ENCODE measurements around the gene OSBPL9.

Gene OSBPL9

DNA sequence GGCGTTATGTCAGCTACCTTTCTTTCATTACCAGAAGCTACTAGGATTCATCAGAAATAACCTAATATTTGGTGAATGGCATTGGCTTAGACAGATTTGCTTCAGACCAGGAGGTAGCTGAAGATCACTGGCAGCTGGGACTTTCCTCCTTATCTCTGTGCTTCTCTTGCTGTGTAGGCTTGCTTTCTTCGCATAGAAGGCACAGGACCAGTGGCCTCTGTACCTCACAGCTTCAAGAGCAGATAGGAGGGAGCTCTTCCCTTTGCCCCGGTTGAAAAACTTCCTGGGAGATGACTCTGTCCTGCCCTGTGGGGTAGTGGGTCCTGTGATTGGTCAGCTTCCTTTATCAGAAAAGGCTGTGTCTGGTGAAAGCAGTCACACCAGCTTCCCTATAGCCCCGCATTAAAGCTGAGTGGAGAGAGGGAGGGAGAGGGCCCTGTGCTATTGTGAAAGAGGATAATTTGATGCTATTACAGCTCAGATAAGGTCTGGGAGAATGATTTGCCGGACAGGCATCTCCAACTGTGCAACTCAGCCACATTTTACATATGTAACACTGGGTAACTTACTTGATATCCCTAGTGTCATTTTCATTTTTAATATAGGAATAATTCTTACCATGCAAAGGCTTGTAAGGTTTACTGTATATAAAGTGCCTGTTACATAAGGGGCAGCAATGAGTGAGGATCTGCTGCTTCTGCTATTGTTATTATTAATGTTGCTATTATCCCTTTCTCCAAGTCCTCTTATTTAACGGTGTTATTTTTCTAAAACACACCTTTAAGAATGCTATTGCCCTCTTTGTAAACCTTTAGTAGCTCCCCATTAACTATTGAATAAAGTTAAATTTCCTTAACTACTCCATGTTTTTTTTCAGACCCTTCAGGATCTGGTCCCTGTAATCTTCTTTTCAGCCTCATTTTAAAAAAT, 31.6 kb downstream of the OSBPL9 start:
- Histone ChIP-seq H3K9me3 (ENCODE audit: low read length) (no peaks in the 10 kb centered on the region), H3K4me1 (ENCODE audit: insufficient read depth, low read length) (peaks cover 15% of the 10 kb centered on the region), H3K27me3 (ENCODE audit: insufficient read depth, low read length) (no peaks in the 10 kb centered on the region), H3K36me3 (ENCODE audit: insufficient read depth, low read length) (no peaks in the 10 kb centered on the region), H3K4me3 (ENCODE audit: low read length) (no peak overlapping the region), H2AFZ (ENCODE audit: low read depth, low read length) (no peak overlapping the region)

DNA sequence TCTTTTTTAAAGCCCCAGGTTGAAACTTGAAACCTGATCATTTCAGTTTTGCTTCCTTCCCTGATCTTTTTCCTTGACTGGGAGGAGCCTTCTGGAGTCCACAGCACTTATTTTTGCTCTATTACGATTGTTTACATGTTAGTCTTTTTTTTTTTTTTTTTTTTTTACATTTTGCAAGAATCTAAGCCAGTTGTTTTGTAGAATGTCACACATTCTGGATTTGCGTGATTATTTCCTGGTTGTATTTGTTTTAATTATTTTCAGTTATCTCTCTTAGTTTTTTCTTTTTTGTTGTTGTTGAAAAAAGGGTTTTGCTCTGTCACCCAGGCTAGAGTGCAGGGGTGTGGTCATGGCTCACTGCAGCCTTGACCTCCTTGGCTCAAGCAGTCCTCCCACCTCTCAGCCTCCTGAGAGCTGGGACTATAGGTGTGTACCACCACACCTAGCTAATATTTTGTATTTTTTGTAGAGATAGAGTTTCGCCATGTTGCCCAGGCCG, 32.8 kb downstream of the OSBPL9 start:
- Histone ChIP-seq H2AFZ (ENCODE audit: low read depth, low read length) (no peak overlapping the region), H3K4me1 (ENCODE audit: insufficient read depth, low read length) (peaks cover 15% of the 10 kb centered on the region), H3K27me3 (ENCODE audit: insufficient read depth, low read length) (no peaks in the 10 kb centered on the region), H3K4me3 (ENCODE audit: low read length) (no peak overlapping the region), H3K36me3 (ENCODE audit: insufficient read depth, low read length) (peaks cover 2% of the 10 kb centered on the region), H3K9me3 (ENCODE audit: low read length) (no peaks in the 10 kb centered on the region)

DNA sequence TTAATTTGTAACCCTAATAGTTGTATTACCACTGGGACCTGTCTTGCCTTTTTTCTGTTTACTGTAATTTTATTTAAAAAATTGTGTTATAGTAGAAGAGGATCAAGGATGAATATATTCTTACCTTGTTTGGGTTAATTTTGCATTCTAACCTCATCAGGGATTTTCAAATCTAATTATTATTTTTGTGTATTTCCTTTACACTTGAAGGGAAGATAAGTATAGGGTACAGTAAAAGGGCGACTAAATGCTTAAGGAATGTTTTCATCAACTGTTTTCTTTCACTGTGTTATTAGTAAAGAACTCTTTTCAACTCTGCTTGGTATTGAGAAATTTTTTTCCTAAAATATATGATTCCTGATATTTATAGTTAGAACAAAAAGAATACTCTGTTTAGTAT, 33.3 kb downstream of the OSBPL9 start:
- Histone ChIP-seq H3K27me3 (ENCODE audit: insufficient read depth, low read length) (no peaks in the 10 kb centered on the region), H3K9me3 (ENCODE audit: low read length) (no peaks in the 10 kb centered on the region), H2AFZ (ENCODE audit: low read depth, low read length) (no peak overlapping the region), H3K4me3 (ENCODE audit: low read length) (no peak overlapping the region), H3K36me3 (ENCODE audit: insufficient read depth, low read length) (peaks cover 2% of the 10 kb centered on the region), H3K4me1 (ENCODE audit: insufficient read depth, low read length) (peaks cover 15% of the 10 kb centered on the region)

DNA sequence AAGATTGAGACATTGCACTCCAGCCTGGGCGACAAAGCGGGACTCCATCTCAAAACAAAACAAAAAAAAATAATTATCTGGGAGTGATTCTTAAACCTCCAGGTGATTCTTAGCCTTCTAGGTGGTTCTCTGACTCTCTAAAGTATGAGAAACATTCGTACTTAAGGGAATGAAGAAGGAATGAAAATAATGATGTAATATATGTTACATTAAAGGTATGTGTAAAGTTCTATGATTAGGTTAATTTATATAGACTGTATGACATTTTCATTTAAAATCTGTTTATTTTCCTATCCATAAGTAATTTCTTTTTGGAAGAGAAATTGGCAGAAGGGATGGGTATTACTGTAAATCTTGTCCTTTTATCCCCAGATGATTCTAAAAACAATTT, 34.7 kb downstream of the OSBPL9 start:
- H3K36me3 ChIP-seq (ENCODE audit: insufficient read depth, low read length), result peaks cover 2% of the 10 kb centered on the region
- H3K4me3 ChIP-seq (ENCODE audit: low read length), result no peak overlapping the region
- H3K9me3 ChIP-seq (ENCODE audit: low read length), result no peaks in the 10 kb centered on the region
- H2AFZ ChIP-seq (ENCODE audit: low read depth, low read length), result no peak overlapping the region
- no peaks in the 10 kb centered on the region for H3K27me3 ChIP-seq (ENCODE audit: insufficient read depth, low read length)
- peaks cover 15% of the 10 kb centered on the region for H3K4me1 ChIP-seq (ENCODE audit: insufficient read depth, low read length)

DNA sequence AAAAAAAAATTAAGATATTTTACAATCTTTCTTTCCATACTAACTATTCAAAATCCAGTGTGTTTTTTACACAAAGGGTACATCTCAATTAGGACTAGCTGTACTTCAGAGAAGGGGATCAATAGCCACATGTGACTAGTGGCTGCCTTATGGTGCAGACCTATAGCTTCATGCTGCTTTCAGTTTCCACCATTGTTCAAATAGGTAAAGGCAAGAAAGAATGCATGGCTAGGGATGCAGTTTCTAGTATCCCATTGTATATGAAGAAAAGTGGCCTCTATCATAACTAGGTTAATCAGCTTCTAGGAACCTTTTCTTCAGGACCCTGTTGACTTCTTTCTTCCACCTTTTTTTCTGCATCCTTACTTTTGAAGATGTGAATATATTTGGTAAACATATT, 35.7 kb downstream of the OSBPL9 start:
- Histone ChIP-seq H2AFZ (ENCODE audit: low read depth, low read length) (no peak overlapping the region), H3K4me1 (ENCODE audit: insufficient read depth, low read length) (peaks cover 13% of the 10 kb centered on the region), H3K27me3 (ENCODE audit: insufficient read depth, low read length) (no peaks in the 10 kb centered on the region), H3K36me3 (ENCODE audit: insufficient read depth, low read length) (peaks cover 2% of the 10 kb centered on the region), H3K9me3 (ENCODE audit: low read length) (no peaks in the 10 kb centered on the region), H3K4me3 (ENCODE audit: low read length) (no peak overlapping the region)

DNA sequence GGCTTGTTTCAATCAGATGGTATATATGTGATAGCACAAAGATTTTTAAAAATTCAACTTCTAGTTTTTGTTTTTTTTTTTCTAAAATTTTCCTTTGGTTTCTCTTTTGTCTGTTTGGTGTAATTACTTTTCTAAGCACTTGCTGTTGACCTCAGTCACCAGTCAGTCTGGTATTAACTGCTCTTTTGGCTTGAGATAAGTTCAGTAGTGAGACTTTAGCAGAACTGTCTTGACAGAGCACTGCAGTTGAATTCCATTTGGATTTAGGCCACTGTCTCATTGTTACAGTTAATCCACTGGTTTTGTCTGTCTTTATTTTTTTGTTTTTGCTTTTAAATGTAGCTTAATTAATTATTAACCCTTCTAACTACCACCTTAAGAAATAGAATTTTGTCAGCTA, 36.2 kb downstream of the OSBPL9 start:
- H3K27me3 ChIP-seq (ENCODE audit: insufficient read depth, low read length), result no peaks in the 10 kb centered on the region
- no peaks in the 10 kb centered on the region for H3K9me3 ChIP-seq (ENCODE audit: low read length)
- H3K36me3 ChIP-seq (ENCODE audit: insufficient read depth, low read length), result peaks cover 2% of the 10 kb centered on the region
- no peak overlapping the region for H3K4me3 ChIP-seq (ENCODE audit: low read length)
- peaks cover 7% of the 10 kb centered on the region for H3K4me1 ChIP-seq (ENCODE audit: insufficient read depth, low read length)
- H2AFZ ChIP-seq (ENCODE audit: low read depth, low read length), result no peak overlapping the region

DNA sequence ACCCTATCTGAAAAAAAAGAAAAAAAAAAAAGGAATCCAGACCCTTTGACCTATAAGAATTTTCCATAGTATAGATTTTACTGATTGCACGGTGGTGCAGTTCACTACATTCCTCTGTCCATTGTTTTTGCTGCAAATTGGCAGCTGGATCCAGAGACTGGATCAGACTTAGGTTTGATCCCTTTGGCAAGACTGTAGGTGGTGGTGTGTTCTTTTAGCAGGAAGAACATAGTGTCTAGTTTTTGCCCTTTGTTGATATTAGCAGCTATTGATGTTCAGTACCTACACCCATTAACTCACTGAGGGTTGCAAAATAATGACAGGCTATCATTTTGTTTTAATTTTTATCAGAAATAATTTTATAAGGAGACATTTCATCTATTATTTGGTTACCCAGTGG, 37.1 kb downstream of the OSBPL9 start:
- H3K9me3 ChIP-seq (ENCODE audit: low read length), result no peaks in the 10 kb centered on the region
- no peaks in the 10 kb centered on the region for H3K4me1 ChIP-seq (ENCODE audit: insufficient read depth, low read length)
- peaks cover 2% of the 10 kb centered on the region for H3K36me3 ChIP-seq (ENCODE audit: insufficient read depth, low read length)
- no peaks in the 10 kb centered on the region for H3K27me3 ChIP-seq (ENCODE audit: insufficient read depth, low read length)
- no peak overlapping the region for H3K4me3 ChIP-seq (ENCODE audit: low read length)
- no peak overlapping the region for H2AFZ ChIP-seq (ENCODE audit: low read depth, low read length)

DNA sequence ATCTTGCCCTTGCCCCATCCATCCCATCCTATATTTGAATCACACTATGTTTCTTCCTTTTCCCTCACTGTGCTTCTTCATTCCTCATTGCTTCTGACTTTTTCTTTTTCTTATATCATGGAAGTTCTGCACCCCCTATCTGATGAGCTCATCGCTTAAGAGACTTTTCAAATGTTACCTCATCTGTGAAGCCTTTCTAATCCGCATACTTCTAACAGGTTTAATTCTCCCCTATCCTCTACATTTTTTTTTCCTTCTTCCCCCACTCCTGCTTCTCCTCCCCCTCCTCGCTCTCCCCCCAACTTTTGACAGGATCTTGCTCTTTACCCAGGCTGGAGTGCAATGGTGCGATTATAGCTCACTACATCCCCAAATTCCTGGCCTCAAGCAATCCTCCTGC, 39.5 kb downstream of the OSBPL9 start:
- H3K4me3 ChIP-seq (ENCODE audit: low read length), result no peak overlapping the region
- H3K9me3 ChIP-seq (ENCODE audit: low read length), result no peaks in the 10 kb centered on the region
- no peaks in the 10 kb centered on the region for H3K27me3 ChIP-seq (ENCODE audit: insufficient read depth, low read length)
- no peak overlapping the region for H2AFZ ChIP-seq (ENCODE audit: low read depth, low read length)
- H3K4me1 ChIP-seq (ENCODE audit: insufficient read depth, low read length), result peaks cover 7% of the 10 kb centered on the region
- H3K36me3 ChIP-seq (ENCODE audit: insufficient read depth, low read length), result peaks cover 2% of the 10 kb centered on the region

DNA sequence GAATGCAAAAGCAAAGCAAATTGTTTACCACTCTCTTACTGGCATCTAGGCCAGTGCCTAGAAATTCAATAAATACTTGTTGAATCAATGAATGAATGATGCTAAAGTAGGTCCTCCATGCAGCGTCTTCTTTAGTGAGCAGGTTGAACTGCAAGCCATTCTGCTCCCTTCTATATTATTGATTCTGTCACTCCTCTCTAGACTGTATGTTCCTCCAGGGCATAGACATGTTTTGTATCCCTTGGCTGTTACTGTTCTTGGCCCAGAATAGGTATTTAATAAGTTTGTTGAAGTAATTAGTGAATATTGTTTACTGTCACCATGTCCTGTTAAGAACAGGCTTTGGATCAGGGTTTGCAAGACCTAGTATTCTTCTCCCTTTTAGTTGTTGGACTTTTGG, 43.7 kb downstream of the OSBPL9 start:
- Histone ChIP-seq H3K9me3 (ENCODE audit: low read length) (no peaks in the 10 kb centered on the region), H3K27me3 (ENCODE audit: insufficient read depth, low read length) (no peaks in the 10 kb centered on the region), H2AFZ (ENCODE audit: low read depth, low read length) (no peak overlapping the region), H3K4me1 (ENCODE audit: insufficient read depth, low read length) (peaks cover 8% of the 10 kb centered on the region), H3K36me3 (ENCODE audit: insufficient read depth, low read length) (no peaks in the 10 kb centered on the region), H3K4me3 (ENCODE audit: low read length) (no peak overlapping the region)

DNA sequence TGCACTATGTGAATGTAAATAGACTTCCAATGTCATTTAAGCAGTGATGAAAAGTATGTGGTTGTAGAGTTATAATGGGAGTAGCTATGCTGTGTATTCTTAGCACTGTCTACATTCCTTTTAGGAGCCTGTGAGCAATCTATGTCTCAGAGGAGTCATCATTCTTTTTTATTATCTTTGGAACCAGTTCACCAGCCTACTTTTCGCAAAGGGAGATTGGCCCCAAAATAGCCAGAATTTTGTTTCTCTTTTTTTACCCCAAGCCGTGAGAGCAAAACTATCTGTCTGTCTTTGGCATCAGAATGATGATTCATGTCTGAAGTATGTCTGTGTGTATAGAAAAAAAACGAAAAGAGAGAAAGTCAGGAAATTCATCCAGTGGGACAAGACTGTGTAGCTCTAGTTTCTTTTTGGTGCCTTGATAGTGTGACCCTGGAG, 44.2 kb downstream of the OSBPL9 start:
- no peaks in the 10 kb centered on the region for H3K27me3 ChIP-seq (ENCODE audit: insufficient read depth, low read length)
- H3K4me1 ChIP-seq (ENCODE audit: insufficient read depth, low read length), result peaks cover 8% of the 10 kb centered on the region
- no peaks in the 10 kb centered on the region for H3K36me3 ChIP-seq (ENCODE audit: insufficient read depth, low read length)
- no peaks in the 10 kb centered on the region for H3K9me3 ChIP-seq (ENCODE audit: low read length)
- no peak overlapping the region for H2AFZ ChIP-seq (ENCODE audit: low read depth, low read length)
- H3K4me3 ChIP-seq (ENCODE audit: low read length), result no peak overlapping the region

DNA sequence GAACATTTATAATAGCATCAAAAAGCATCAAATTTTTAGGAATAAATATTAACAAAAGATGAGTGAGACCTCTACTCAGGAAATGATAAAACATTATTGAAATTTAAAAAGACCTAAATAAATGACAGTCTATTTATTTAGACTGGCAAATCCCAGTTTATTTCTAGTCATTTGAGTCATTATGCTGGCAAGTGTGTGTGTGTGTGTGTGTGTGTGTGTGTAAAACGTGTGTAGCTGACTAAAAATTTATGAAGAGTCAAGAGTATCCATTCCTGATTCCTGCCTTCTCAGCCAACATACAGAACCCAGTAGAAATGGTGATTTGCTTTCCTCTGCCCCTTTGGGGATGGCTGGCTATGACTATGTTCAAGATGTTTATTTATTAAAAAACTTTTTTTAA, 46.2 kb downstream of the OSBPL9 start:
- Histone ChIP-seq H3K4me1 (ENCODE audit: insufficient read depth, low read length) (peaks cover 8% of the 10 kb centered on the region), H2AFZ (ENCODE audit: low read depth, low read length) (no peak overlapping the region), H3K36me3 (ENCODE audit: insufficient read depth, low read length) (no peaks in the 10 kb centered on the region), H3K4me3 (ENCODE audit: low read length) (no peak overlapping the region), H3K9me3 (ENCODE audit: low read length) (no peaks in the 10 kb centered on the region), H3K27me3 (ENCODE audit: insufficient read depth, low read length) (no peaks in the 10 kb centered on the region)

DNA sequence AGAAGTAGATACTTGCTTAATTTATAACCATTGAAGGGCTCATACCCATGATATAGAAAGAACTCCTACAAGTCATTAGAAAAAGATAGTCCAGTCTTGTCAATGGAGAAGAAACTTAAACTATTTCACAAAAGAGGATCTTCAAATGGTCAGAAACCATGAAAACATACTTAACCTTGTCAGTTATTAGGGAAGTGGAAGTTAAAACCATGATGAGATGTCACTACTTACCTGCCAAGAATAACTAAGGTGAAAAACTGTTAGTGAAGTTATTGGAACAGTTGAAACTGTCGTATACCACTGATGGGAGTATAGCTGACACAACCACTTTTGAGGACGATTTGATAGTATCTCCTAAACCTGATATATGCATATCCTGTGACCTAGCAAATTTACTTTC, 46.8 kb downstream of the OSBPL9 start:
- Histone ChIP-seq H2AFZ (ENCODE audit: low read depth, low read length) (no peak overlapping the region), H3K9me3 (ENCODE audit: low read length) (no peaks in the 10 kb centered on the region), H3K4me3 (ENCODE audit: low read length) (no peak overlapping the region), H3K27me3 (ENCODE audit: insufficient read depth, low read length) (no peaks in the 10 kb centered on the region), H3K4me1 (ENCODE audit: insufficient read depth, low read length) (peaks cover 8% of the 10 kb centered on the region), H3K36me3 (ENCODE audit: insufficient read depth, low read length) (no peaks in the 10 kb centered on the region)

DNA sequence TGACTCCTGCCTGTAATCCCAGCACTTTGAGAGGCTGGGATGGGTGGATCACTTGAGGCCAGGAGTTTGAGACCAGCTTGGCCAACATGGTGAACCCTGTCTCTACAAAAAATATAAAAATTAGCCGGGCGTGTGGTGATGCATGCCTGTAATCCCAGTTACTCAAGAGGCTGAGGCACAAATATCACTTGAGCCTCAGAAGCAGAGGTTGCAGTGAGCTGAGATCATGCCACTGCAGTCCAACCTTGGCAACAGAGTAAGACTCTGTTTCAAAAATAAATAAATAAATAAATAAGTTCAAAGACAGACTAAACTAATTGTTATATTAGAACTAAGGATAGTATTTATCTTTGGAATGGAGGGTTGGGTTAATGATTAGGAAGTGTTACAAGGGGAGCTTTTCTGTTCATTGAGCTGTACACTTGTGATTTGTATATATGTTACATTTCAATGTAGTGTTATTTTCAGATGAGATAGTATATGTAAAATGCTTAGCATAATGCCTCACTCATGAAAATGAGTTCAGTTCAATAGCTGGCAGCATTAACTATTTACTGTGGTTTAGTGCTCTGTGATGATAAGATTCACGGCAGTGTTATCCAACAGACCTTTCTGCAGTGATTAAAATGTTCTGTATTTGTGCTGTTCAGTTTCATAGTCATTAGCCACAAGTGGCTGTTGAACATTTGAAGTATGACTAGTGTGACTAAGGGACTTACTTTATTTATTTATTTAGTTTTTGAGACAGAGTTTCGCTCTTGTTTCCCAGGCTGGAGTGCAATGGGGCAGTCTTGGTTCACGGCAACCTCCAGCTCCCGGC, 47.7 kb downstream of the OSBPL9 start:
- Histone ChIP-seq H3K27me3 (ENCODE audit: insufficient read depth, low read length) (no peaks in the 10 kb centered on the region), H3K4me3 (ENCODE audit: low read length) (no peak overlapping the region), H3K4me1 (ENCODE audit: insufficient read depth, low read length) (peaks cover 8% of the 10 kb centered on the region), H3K36me3 (ENCODE audit: insufficient read depth, low read length) (no peaks in the 10 kb centered on the region), H2AFZ (ENCODE audit: low read depth, low read length) (no peak overlapping the region), H3K9me3 (ENCODE audit: low read length) (no peaks in the 10 kb centered on the region)

All from neuron (in vitro differentiated cells).